ENCODE data around the gene NPC2. TPM values are rescaled to one million over a fixed set of nuclear protein-coding genes. Genes with fewer than 3 reads are reported as not detected.

Gene NPC2
- total and polyA plus RNA-seq, 11 donors = 69.4 to 374 (median 135) TPM

- Histone ChIP-seq H3K27me3 (no peaks in the 10 kb centered on the region), H3K4me1 (peaks cover 0 to 8% (median 0%) of the 10 kb centered on the region in 12 donors), H3K9me3 (no peaks in the 10 kb centered on the region), H3K36me3 (peaks cover 0 to 23% (median 0%) of the 10 kb centered on the region in 9 donors), H3K4me3 (no peak overlapping the region), H3K27ac (no peak overlapping the region)
- DNase-seq (peak in 1 of 5 donors; percentile 51), ATAC-seq (no peak)
- TF ChIP-seq POLR2A (IDR thresholded peaks at IDR 0.05) (no peak), CTCF (IDR thresholded peaks at IDR 0.05) (no peak)
- intact Hi-C loops (cut with DNase I) = no loop called here
- 66 to 87% (median 68%) methylated on average over 7 to 14 of the region's 14 CpGs for WGBS, 4 donors
These were observed 35.3 kb upstream of the NPC2 start for GRCh38 chr14:74528406-74528805.

- Histone ChIP-seq H3K27ac (no peak overlapping the region), H3K4me3 (no peak overlapping the region), H3K4me1 (peaks cover 0 to 6% (median 0%) of the 10 kb centered on the region in 12 donors), H3K9me3 (no peaks in the 10 kb centered on the region), H3K36me3 (peaks cover 0 to 27% (median 0%) of the 10 kb centered on the region in 9 donors), H3K27me3 (no peaks in the 10 kb centered on the region)
- 80 to 84% (median 82%) methylated on average over 9 to 10 of the region's 10 CpGs for WGBS, 4 donors
- intact Hi-C loops (cut with DNase I) = no loop called here
- DNase-seq = peak in 1 of 5 donors; percentile 60
- TF ChIP-seq CTCF (IDR thresholded peaks at IDR 0.05) = no peak
- no peak for TF ChIP-seq POLR2A (IDR thresholded peaks at IDR 0.05)
- no peak for ATAC-seq
These were observed 34.7 kb upstream of the NPC2 start for GRCh38 chr14:74527736-74528280.

GRCh38 chr14:74526854-74527585, 33.9 kb upstream of the NPC2 start:
- no peaks in the 10 kb centered on the region for H3K9me3 ChIP-seq
- 83 to 98% (median 84%) methylated on average over 8 to 10 of the region's 10 CpGs for WGBS, 4 donors
- no peak overlapping the region for H3K27ac ChIP-seq
- intact Hi-C loops (cut with DNase I) = no loop called here
- no peaks in the 10 kb centered on the region for H3K27me3 ChIP-seq
- H3K36me3 ChIP-seq = peaks cover 0 to 33% (median 0%) of the 10 kb centered on the region in 9 donors
- H3K4me3 ChIP-seq = no peak overlapping the region
- peaks cover 0 to 6% (median 0%) of the 10 kb centered on the region in 12 donors for H3K4me1 ChIP-seq
- ATAC-seq (no peak), DNase-seq (peak in 1 of 5 donors; percentile 40)
- TF ChIP-seq CTCF (IDR thresholded peaks at IDR 0.05) (no peak), POLR2A (IDR thresholded peaks at IDR 0.05) (no peak)

- no peak overlapping the region for H3K27ac ChIP-seq
- H3K4me3 ChIP-seq = no peak overlapping the region
- 65 to 78% (median 73%) methylated on average over 4 of the region's 4 CpGs for WGBS, 4 donors
- H3K36me3 ChIP-seq = peaks cover 0 to 38% (median 0%) of the 10 kb centered on the region in 9 donors
- H3K4me1 ChIP-seq = peaks cover 0 to 6% (median 0%) of the 10 kb centered on the region in 12 donors
- no peaks in the 10 kb centered on the region for H3K9me3 ChIP-seq
- no peaks in the 10 kb centered on the region for H3K27me3 ChIP-seq
- ATAC-seq (no peak), DNase-seq (no peak)
- TF ChIP-seq CTCF (IDR thresholded peaks at IDR 0.05) (no peak), POLR2A (IDR thresholded peaks at IDR 0.05) (no peak)
- intact Hi-C loops (cut with DNase I) = no loop called here
These were observed 32.3 kb upstream of the NPC2 start for GRCh38 chr14:74525361-74525851.
